HG02642 (cell line): Measurements from ENCODE around the gene ROPN1.
"Not testable (repeated sequence)": the region's sequence is repeated elsewhere in the genome, so short reads cannot be mapped to it uniquely, and the experiment has no call there.

Source experiments
- ATAC-seq: cut with Tn5 transposase; IDR thresholded peaks from one replicate; pipeline ENCODE4 v1.9.1; 2021; ENCODE audit warnings: mild to moderate bottlenecking; ENCODE audit not compliant: unreplicated experiment, poor library complexity

The ROPN1 gene

GRCh38 chr3:123991730-123992588, at the start of gene ROPN1:
ROPN1 (minus strand) TSS chr3:123992124; CDS start chr3:123980481, 11,643 bp downstream.
- ATAC-seq, result peak; percentile 51

- no peak for ATAC-seq
Measured at GRCh38 chr3:124041553-124041952, 49.6 kb upstream of the ROPN1 start.

GRCh38 chr3:124037326-124037725, 45.4 kb upstream of the ROPN1 start:
- ATAC-seq, result no peak

GRCh38 chr3:124036214-124036613, 44.3 kb upstream of the ROPN1 start:
- not testable (repeated sequence) for ATAC-seq

GRCh38 chr3:124035463-124036121, 43.7 kb upstream of the ROPN1 start:
- no peak for ATAC-seq

- ATAC-seq, result no peak
Measured at GRCh38 chr3:124034844-124035152, 42.9 kb upstream of the ROPN1 start.

- ATAC-seq, result no peak
Measured at GRCh38 chr3:124034016-124034843, 42.3 kb upstream of the ROPN1 start.

- peak; percentile 22 for ATAC-seq
Measured at GRCh38 chr3:124033360-124034015, 41.6 kb upstream of the ROPN1 start, which contains the start of gene KALRN. KALRN (plus strand) TSS chr3:124033369.

GRCh38 chr3:124032881-124033359, 41.0 kb upstream of the ROPN1 start:
- ATAC-seq, result peak; percentile 94

GRCh38 chr3:124032311-124032880, 40.5 kb upstream of the ROPN1 start:
- ATAC-seq, result no peak

- ATAC-seq, result no peak
Measured at GRCh38 chr3:124026516-124026915, 34.6 kb upstream of the ROPN1 start.

- ATAC-seq, result not testable (repeated sequence)
Measured at GRCh38 chr3:124023531-124023930, 31.6 kb upstream of the ROPN1 start.

- no peak for ATAC-seq
Measured at GRCh38 chr3:124019291-124019690, 27.4 kb upstream of the ROPN1 start.

GRCh38 chr3:124017502-124017901, 25.6 kb upstream of the ROPN1 start:
- ATAC-seq, result not testable (repeated sequence)

- not testable (repeated sequence) for ATAC-seq
Measured at GRCh38 chr3:124016483-124016882, 24.6 kb upstream of the ROPN1 start.

- ATAC-seq, result no peak
Measured at GRCh38 chr3:124014366-124014942, 22.5 kb upstream of the ROPN1 start.

GRCh38 chr3:124008321-124008720, 16.4 kb upstream of the ROPN1 start:
- ATAC-seq, result not testable (repeated sequence)

- no peak for ATAC-seq
Measured at GRCh38 chr3:124007186-124007585, 15.3 kb upstream of the ROPN1 start.

- not testable (repeated sequence) for ATAC-seq
Measured at GRCh38 chr3:124002405-124003079, 10.6 kb upstream of the ROPN1 start.
